Left lobe of liver (tissue), 2 donors: Measurements from ENCODE around the gene GALNT15. TPM values are rescaled to one million over a fixed set of nuclear protein-coding genes. Genes with fewer than 3 reads are reported as not detected.

Experiments used
- ATAC-seq: fragments of 200-7000 bp; cut with Tn5 transposase; one replicate; pipeline ENCODE4 v1.9.1; 2020; ENCODE audit warnings: mild to moderate bottlenecking, moderate library complexity
- DNase-seq: peaks from one replicate; pipeline ENCODE4 v3.0.0-alpha.2; 2020; ENCODE audit warnings: low spot score
- total RNA-seq: library from RNA; stranded (reverse); gene quantifications from one replicate; pipeline ENCODE4 v1.2.1, GENCODE V29; 2021
- donor health status: DM: no; HTN: no; CAD: no; lungs with moderate emphysema.
- donor health status: DM: no; HTN: yes; CAD: no.

GALNT15 gene
- total RNA-seq, 1 donor from 2014 or later = 2.7 TPM

DNA sequence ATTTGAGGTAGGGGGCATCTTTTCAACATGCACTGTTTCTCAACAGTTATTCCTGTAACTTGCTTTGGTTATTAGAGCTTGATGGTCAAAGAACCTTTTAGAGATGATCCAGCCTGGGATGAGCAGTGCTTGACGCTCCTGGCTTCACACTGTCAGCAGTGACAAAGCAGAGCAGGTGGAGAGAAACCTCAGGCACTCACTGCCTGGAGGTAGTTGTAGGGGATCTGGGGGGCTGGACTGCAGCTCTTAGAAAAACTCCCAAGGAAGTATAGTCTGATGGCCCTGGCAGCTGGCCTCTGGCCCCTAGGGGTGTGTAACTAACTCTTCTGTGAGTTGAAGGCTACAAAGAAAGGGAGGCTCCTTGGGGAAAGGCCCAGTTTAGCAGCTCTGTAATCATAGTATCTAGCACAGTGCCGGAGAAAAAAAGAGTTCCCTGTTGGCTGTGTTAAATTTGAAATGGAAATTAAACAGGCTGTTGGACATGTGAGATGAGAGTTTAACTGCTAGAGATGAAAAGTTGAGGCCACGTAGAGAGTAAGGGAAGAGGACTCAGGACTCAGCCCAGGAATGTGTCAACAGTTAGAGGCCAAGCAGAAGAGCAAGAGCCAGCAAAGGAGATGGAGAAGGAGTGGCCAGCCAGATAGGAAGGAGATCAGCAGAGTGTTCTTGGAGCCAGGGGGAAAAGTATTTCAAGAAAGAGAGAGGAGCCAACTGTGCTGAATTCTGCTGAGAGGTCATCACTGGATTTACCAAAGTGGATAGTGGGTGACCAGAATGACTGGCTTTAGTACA, 104.7 kb downstream of the GALNT15 start:
- DNase-seq (no peak), ATAC-seq (no peak)

DNA sequence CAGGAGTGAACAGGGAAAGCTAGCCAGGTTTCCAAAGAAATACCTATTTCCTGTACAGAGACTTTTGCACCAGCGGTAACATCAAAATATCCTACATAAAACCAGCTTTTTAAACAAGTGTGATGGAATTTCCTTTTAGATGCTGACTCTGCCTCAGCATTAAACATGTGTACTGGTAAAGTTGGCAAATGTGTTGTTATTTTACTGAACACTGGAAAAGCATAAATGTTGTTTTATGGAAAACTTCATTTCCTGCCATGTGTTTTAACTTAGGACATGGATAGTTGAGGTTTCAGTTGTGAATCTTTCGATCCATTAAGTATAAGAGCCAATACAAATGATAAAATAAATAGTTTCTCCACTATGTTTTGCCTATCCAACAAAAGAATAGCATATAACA, 106.2 kb downstream of the GALNT15 start:
- no peak for ATAC-seq
- DNase-seq = no peak

Other genes with a start within 250 kb of the GALNT15 start
- 10.9 TPM for gene DPH3, start 90.3 kb downstream of the GALNT15 start, total RNA-seq
- 17.8 TPM for gene OXNAD1, start 90.5 kb downstream of the GALNT15 start, total RNA-seq